ENCODE results near the gene MBNL2. TPM values are rescaled to one million over a fixed set of nuclear protein-coding genes. Genes with fewer than 3 reads are reported as not detected.

Gene MBNL2
- total RNA-seq, 2 experiments from 2014 or later: 13.4 to 15.5 TPM

- peaks cover 2% of the 10 kb centered on the region for H3K9me3 Mint-ChIP-seq
These were observed 66.4 kb downstream of the MBNL2 start for GRCh38 chr13:97288486-97288900.

DNA sequence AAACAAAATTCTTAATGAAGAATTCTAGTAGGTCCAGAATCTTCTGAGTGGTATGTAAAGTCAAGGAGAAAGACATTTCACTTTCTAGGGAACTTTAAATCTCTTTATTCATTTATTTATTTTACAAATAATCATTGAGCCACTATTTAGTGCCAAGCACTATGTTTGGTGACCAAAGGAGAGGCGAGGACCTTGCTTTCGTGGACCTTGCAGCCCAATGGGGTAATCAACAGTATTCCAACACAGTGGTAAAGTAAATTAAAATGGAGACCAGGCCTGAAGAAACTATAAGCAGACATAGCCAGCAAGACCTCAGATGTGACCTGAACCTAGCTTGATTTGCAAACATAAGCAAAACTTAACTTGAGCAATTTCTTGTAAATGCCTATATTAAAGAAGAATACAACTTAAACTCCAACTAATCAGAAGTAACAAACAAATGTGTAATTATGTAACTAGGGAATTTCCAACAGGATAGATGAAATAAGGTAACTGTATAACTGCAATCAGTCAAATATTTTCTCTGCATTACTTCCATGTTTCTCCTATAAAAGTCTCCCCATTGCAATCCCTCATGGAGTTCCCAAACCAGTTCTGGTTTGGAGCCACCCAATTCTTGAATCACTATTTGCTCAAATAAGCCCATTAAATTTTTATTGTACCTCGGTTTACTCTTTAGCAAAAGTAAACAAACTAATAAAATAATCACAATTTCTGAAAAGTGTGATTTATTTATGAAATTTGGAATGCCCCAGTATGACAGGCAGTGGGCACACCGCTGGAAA, 67.6 kb downstream of the MBNL2 start:
- no peak for DNase-seq
- Mint-ChIP-seq H3K4me3 (no peak overlapping the region), H3K27ac (no peak overlapping the region), H3K4me1 (peaks cover 12% of the 10 kb centered on the region), H3K36me3 (ENCODE audit: low read depth) (no peaks in the 10 kb centered on the region), H3K27me3 (no peaks in the 10 kb centered on the region), H3K9me3 (peaks cover 2% of the 10 kb centered on the region)
- CTCF ChIA-PET: no interaction called here
- POLR2A ChIA-PET: no interaction called here

More at GRCh38 chr13:97288486-97288900, 66.4 kb downstream of the MBNL2 start:
- DNase-seq: no peak
- Mint-ChIP-seq H3K36me3 (ENCODE audit: low read depth) (no peaks in the 10 kb centered on the region), H3K4me3 (no peak overlapping the region), H3K27me3 (no peaks in the 10 kb centered on the region), H3K27ac (no peak overlapping the region), H3K4me1 (peaks cover 15% of the 10 kb centered on the region)
- POLR2A ChIA-PET: interaction anchor here (0.6 kb wide), 1 partner anchor 319 kb away, joined by 3 read pairs; no protein-coding TSS in a partner anchor
- CTCF ChIA-PET: no interaction called here

GRCh38 chr13:97295283-97296182, 73.4 kb downstream of the MBNL2 start:
- no peak for DNase-seq

DNA sequence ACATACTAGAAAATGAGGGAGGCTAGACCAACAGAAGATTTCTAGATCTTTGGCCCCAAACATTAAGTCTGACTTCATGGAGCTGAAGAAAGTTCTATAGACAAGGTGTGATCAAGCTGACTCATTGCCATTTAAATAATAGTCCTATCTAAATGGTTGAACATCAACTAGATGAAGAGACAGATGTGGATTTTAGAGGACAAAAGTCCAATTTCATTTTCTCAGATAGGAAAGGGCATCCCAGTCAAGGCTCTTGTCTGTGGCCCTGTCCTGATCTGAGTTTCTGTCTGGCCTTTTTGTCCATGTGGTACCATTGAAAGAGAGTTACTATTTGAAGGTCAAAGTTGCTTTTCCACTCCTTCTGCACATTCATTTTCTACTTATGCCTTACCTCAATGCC, 74.6 kb downstream of the MBNL2 start:
- ChIA-PET CTCF (interaction anchor here (1.2 kb wide), 1 partner anchor 26 kb away, joined by 3 read pairs; no protein-coding TSS in a partner anchor), POLR2A (no interaction called here)
- Mint-ChIP-seq H3K27ac (no peak overlapping the region), H3K9me3 (no peaks in the 10 kb centered on the region), H3K36me3 (ENCODE audit: low read depth) (no peaks in the 10 kb centered on the region), H3K4me1 (no peaks in the 10 kb centered on the region), H3K27me3 (no peaks in the 10 kb centered on the region), H3K4me3 (no peak overlapping the region)
- DNase-seq: no peak

More at GRCh38 chr13:97295283-97296182, 73.4 kb downstream of the MBNL2 start:
- no peaks in the 10 kb centered on the region for H3K9me3 Mint-ChIP-seq
- ChIA-PET CTCF (interaction anchor here (0.5 kb wide), 1 partner anchor 19 kb away, joined by 5 read pairs; no protein-coding TSS in a partner anchor), POLR2A (no interaction called here)
- no peak overlapping the region for H3K4me3 Mint-ChIP-seq
- no peaks in the 10 kb centered on the region for H3K36me3 Mint-ChIP-seq (ENCODE audit: low read depth)
- H3K27ac Mint-ChIP-seq: no peak overlapping the region
- no peaks in the 10 kb centered on the region for H3K27me3 Mint-ChIP-seq
- peaks cover 5% of the 10 kb centered on the region for H3K4me1 Mint-ChIP-seq

- H3K27ac Mint-ChIP-seq: no peak overlapping the region
- H3K4me3 Mint-ChIP-seq: no peak overlapping the region
- no peaks in the 10 kb centered on the region for H3K4me1 Mint-ChIP-seq
- ChIA-PET POLR2A (no interaction called here), CTCF (no interaction called here)
- DNase-seq: no peak
- H3K36me3 Mint-ChIP-seq (ENCODE audit: low read depth): no peaks in the 10 kb centered on the region
- no peaks in the 10 kb centered on the region for H3K27me3 Mint-ChIP-seq
- no peaks in the 10 kb centered on the region for H3K9me3 Mint-ChIP-seq
These were observed 76.7 kb downstream of the MBNL2 start for GRCh38 chr13:97298816-97299215.

GRCh38 chr13:97300871-97301270, 78.7 kb downstream of the MBNL2 start:
- Mint-ChIP-seq H3K27me3 (no peaks in the 10 kb centered on the region), H3K36me3 (ENCODE audit: low read depth) (no peaks in the 10 kb centered on the region), H3K4me1 (no peaks in the 10 kb centered on the region), H3K9me3 (no peaks in the 10 kb centered on the region), H3K27ac (no peak overlapping the region), H3K4me3 (no peak overlapping the region)
- DNase-seq: no peak
- POLR2A ChIA-PET: no interaction called here
- CTCF ChIA-PET: interaction anchor here (0.6 to 1.4 kb wide), 3 partner anchors 14 to 1506 kb away, joined by 3 to 4 read pairs (median 3); no protein-coding TSS in a partner anchor

- Mint-ChIP-seq H3K4me3 (no peak overlapping the region), H3K27me3 (no peaks in the 10 kb centered on the region), H3K9me3 (no peaks in the 10 kb centered on the region), H3K27ac (no peak overlapping the region), H3K36me3 (ENCODE audit: low read depth) (peaks cover 3% of the 10 kb centered on the region), H3K4me1 (no peaks in the 10 kb centered on the region)
- no peak for DNase-seq
- ChIA-PET CTCF (interaction anchor here (0.5 to 1.4 kb wide), 4 partner anchors 14 to 1505 kb away, joined by 3 to 4 read pairs (median 3); no protein-coding TSS in a partner anchor), POLR2A (no interaction called here)
These were observed 79.4 kb downstream of the MBNL2 start for GRCh38 chr13:97301382-97302095.

DNA sequence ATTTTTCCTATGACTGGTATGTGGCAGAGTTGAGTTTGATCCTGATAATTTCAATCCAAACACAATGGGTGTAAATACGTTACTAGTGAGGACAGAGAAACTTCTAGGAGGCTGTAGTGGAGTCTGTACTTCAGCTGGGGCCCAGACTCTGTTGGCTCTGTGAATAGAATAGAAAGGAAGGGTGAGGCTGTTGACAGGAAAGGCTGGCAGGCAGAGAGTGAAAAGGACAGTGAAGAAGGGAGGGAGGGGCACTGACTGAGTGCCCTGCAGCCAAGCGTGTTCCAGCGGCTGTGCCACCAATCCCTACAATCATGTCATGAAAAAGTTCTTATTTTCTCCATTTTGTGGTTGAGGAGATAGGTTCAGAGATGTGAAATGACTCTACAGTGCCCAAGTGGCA, 80.5 kb downstream of the MBNL2 start:
- POLR2A ChIA-PET: no interaction called here
- CTCF ChIA-PET: no interaction called here
- Mint-ChIP-seq H3K4me3 (no peak overlapping the region), H3K4me1 (no peaks in the 10 kb centered on the region), H3K9me3 (no peaks in the 10 kb centered on the region), H3K36me3 (ENCODE audit: low read depth) (peaks cover 3% of the 10 kb centered on the region), H3K27ac (no peak overlapping the region), H3K27me3 (no peaks in the 10 kb centered on the region)
- DNase-seq: no peak

GRCh38 chr13:97306106-97306505, 84.0 kb downstream of the MBNL2 start:
- no peaks in the 10 kb centered on the region for H3K4me1 Mint-ChIP-seq
- H3K36me3 Mint-ChIP-seq (ENCODE audit: low read depth): peaks cover 3% of the 10 kb centered on the region
- POLR2A ChIA-PET: no interaction called here

DNA sequence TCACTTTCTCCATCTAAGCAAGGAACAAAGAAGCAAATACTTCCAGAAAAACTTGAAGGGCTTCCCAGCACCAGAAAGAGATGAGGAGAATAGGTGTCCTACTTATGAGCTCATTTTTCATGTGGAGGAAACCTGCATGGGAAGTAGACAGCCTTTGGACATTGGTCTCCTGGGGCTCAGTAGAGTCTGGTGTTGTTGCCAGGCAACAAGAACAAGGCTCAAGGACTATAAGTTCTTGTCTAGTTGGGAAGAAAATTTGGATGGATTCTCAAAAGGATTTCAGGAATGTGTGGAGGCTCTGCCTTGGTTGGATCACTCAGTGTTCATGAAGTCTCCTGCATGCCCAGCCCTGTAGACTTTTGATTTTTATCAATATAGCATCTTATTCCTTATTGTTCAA, 84.5 kb downstream of the MBNL2 start:
- no peak for DNase-seq
- no peaks in the 10 kb centered on the region for H3K9me3 Mint-ChIP-seq
- no peaks in the 10 kb centered on the region for H3K27me3 Mint-ChIP-seq
- no peak overlapping the region for H3K27ac Mint-ChIP-seq
- H3K4me3 Mint-ChIP-seq: no peak overlapping the region
- peaks cover 3% of the 10 kb centered on the region for H3K36me3 Mint-ChIP-seq (ENCODE audit: low read depth)
- H3K4me1 Mint-ChIP-seq: no peaks in the 10 kb centered on the region
- CTCF ChIA-PET: no interaction called here
- POLR2A ChIA-PET: no interaction called here

More at GRCh38 chr13:97306106-97306505, 84.0 kb downstream of the MBNL2 start:
- Mint-ChIP-seq H3K27ac (no peak overlapping the region), H3K27me3 (no peaks in the 10 kb centered on the region), H3K4me3 (no peak overlapping the region), H3K9me3 (no peaks in the 10 kb centered on the region)
- no peak for DNase-seq
- CTCF ChIA-PET: no interaction called here

GRCh38 chr13:97307118-97307881, 85.2 kb downstream of the MBNL2 start:
- Mint-ChIP-seq H3K4me3 (no peak overlapping the region), H3K27me3 (no peaks in the 10 kb centered on the region), H3K9me3 (no peaks in the 10 kb centered on the region), H3K27ac (no peak overlapping the region), H3K4me1 (no peaks in the 10 kb centered on the region), H3K36me3 (ENCODE audit: low read depth) (peaks cover 3% of the 10 kb centered on the region)
- ChIA-PET CTCF (no interaction called here), POLR2A (no interaction called here)
- DNase-seq: no peak

- H3K27ac Mint-ChIP-seq: no peak overlapping the region
- H3K36me3 Mint-ChIP-seq (ENCODE audit: low read depth): peaks cover 3% of the 10 kb centered on the region
- H3K27me3 Mint-ChIP-seq: no peaks in the 10 kb centered on the region
- H3K9me3 Mint-ChIP-seq: no peaks in the 10 kb centered on the region
- no peak for DNase-seq
- CTCF ChIA-PET: no interaction called here
- no peak overlapping the region for H3K4me3 Mint-ChIP-seq
- POLR2A ChIA-PET: no interaction called here
- H3K4me1 Mint-ChIP-seq: no peaks in the 10 kb centered on the region
These were observed 85.9 kb downstream of the MBNL2 start for GRCh38 chr13:97307882-97308624.
